ENCODE measurements around the gene RABL3. TPM values are rescaled to one million over a fixed set of nuclear protein-coding genes. Genes with fewer than 3 reads are reported as not detected.
"Not testable (repeated sequence)": the region's sequence is repeated elsewhere in the genome, so short reads cannot be mapped to it uniquely, and the experiment has no call there.

Gene RABL3
- polyA plus RNA-seq, 1 donor = 15.4 TPM

GRCh38 chr3:120642368-120642948, 99.9 kb downstream of the RABL3 start:
- no peak for DNase-seq

DNA sequence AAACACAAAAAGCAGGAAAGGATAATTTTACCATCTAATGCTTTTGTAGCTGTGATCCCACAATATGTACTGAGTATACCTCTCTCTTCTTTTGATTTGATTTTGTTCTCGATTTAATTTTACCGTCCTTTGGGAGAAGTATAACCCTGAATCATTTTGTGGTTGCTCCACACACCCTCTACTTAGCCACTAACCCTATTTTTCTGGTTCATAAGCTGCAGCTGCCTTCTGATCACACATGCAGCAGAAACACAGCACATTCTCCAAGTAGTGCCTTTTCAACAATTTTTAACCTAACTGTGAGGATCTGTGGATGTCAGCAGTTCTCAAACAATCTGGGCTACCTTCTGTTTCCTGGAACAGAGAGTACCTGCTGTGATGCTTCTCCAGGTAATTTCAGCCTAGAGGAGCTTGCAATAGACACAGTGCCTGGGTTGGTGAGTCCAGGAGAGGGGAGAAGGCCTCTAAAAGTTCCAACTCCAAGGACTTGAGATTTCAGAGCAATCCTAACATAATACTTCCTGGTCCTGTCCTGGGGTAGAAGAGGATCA, 100.5 kb downstream of the RABL3 start:
- no peak for DNase-seq

DNA sequence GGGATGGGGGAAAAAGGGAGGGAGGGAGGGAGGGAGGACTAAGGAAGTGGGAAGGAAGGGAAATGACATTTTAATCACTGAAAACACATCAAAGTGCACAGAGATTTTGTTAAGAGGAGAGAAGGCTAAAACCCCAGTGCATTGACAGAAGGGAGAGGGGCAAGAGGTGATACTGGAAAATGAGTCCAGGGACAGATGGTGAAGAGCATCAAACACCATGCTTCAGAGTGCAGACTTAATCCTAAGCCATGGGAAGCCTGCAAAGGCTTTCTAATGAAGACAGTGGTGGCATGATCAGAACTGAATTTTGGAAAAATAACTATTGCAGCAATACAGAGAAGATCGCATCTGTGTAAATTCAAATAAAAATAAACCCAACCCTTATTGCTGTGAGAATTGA, 102.1 kb downstream of the RABL3 start:
- DNase-seq = no peak

GRCh38 chr3:120638820-120639219, 103.5 kb downstream of the RABL3 start:
- DNase-seq = not testable (repeated sequence)

DNA sequence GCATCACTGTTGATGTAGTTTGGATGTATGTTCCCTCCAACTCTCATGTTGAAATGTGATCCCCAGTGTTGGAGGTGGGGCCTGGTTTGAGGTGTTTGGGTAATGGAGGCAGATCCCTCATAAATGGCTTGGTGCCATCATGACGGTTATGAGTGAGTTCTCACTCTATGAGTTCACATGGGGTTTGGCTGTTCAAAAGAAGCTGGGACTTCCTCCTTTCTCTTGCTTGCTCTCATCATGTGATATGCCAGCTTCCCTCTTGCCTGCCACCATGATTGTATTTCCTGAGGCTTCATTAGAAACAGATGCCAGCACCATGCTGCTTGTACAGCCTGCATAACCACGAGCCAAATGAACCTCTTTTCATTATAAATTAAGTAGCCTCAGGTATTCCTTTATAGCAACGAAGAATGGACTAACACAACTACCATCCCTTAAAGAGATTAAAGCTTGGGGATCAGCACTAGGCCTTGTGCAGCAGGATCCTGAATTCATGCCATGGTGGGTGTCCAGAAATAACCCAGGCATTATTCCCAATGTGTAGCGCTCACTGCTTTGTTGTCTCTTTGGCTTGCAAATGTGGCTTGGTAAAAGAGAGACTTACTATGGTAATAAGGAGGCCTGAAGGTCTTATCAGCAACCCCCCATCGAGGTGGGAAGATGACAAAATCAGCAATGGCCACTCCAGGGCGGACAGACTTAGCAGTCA, 104.3 kb downstream of the RABL3 start:
- no peak for DNase-seq

DNA sequence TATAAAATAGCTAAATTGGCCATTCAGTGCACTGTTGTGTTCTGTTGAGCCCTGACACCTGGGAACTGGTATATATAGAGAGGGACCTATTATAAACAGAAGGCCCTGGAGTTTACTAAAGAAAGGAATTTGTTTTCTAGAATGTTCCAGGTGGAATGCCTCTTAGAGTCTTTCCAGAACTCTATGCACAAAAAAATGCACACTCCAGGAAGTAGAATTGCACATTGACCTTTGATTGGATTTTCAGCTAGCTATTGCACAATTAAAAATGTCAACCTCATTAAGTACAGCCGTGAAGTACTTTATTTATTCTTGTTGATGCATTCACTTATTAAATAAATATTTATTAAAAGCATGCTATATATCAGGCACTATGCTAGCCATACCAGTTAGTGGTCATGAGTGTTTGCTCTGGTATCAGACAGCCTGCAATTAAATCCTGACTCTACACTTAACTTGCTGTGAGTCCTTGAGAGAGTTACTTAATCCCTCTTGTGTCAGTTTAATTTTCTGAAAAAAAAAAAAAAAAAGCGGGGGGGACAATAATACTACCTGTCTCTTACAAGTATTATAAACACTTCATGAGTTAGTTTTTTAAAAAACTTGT, 105.4 kb downstream of the RABL3 start:
- no peak for DNase-seq

Other genes with a start within 250 kb of the RABL3 start
- gene NDUFB4, start 146.2 kb downstream of the RABL3 start, polyA plus RNA-seq (ENCODE audit: insufficient read length) = 172 TPM
- gene HGD, start 60.3 kb downstream of the RABL3 start, polyA plus RNA-seq (ENCODE audit: insufficient read length) = 0.37 TPM
- 11.6 TPM for gene GTF2E1, start 228 bp upstream of the RABL3 start, polyA plus RNA-seq (ENCODE audit: insufficient read length)
- gene STXBP5L, start 165.7 kb upstream of the RABL3 start, polyA plus RNA-seq (ENCODE audit: insufficient read length) = not detected